ENCODE results near the gene PHKG2.

The PHKG2 gene

GRCh38 chr16:30783280-30784109 lies 35.3 kb downstream of the PHKG2 start:
- no peak for DNase-seq (ENCODE audit: low spot score)
- in situ Hi-C loops (cut with MboI; ENCODE audit: low sequenced_read_pairs, unreplicated experiment), result no loop called here
- no peak for TF ChIP-seq CTCF (IDR thresholded peaks at IDR 0.05; ENCODE audit: borderline replicate concordance, control extremely low read depth, extremely low read depth, insufficient read depth, missing control alignments)

- DNase-seq (ENCODE audit: low spot score), result no peak
- in situ Hi-C loops (cut with MboI; ENCODE audit: low sequenced_read_pairs, unreplicated experiment), result no loop called here
- TF ChIP-seq CTCF (IDR thresholded peaks at IDR 0.05; ENCODE audit: borderline replicate concordance, control extremely low read depth, extremely low read depth, insufficient read depth, missing control alignments), result no peak
These were observed 36.0 kb downstream of the PHKG2 start for GRCh38 chr16:30784215-30784614.

GRCh38 chr16:30785126-30786106 lies 37.2 kb downstream of the PHKG2 start:
- no peak for DNase-seq (ENCODE audit: low spot score)
- TF ChIP-seq CTCF (IDR thresholded peaks at IDR 0.05; ENCODE audit: borderline replicate concordance, control extremely low read depth, extremely low read depth, insufficient read depth, missing control alignments), result no peak
- in situ Hi-C loops (cut with MboI; ENCODE audit: low sequenced_read_pairs, unreplicated experiment), result no loop called here

- no peak for TF ChIP-seq CTCF (IDR thresholded peaks at IDR 0.05; ENCODE audit: borderline replicate concordance, control extremely low read depth, extremely low read depth, insufficient read depth, missing control alignments)
- no peak for DNase-seq (ENCODE audit: low spot score)
- in situ Hi-C loops (cut with MboI; ENCODE audit: low sequenced_read_pairs, unreplicated experiment), result no loop called here
These were observed 38.1 kb downstream of the PHKG2 start for GRCh38 chr16:30786115-30786935.

- TF ChIP-seq CTCF (IDR thresholded peaks at IDR 0.05; ENCODE audit: borderline replicate concordance, control extremely low read depth, extremely low read depth, insufficient read depth, missing control alignments), result no peak
- DNase-seq (ENCODE audit: low spot score), result no peak
- in situ Hi-C loops (cut with MboI; ENCODE audit: low sequenced_read_pairs, unreplicated experiment), result no loop called here
These were observed 38.8 kb downstream of the PHKG2 start, which contains the start of gene ZNF629 for GRCh38 chr16:30786936-30787612. Gene ZNF629, minus strand, starts transcription at chr16:30787205. Its CDS starts 2,723 bp downstream, at chr16:30784482.
